Stimulated activated CD8-positive, alpha-beta memory T cell treated with anti-CD3 and anti-CD28 coated beads, Interleukin-15, amount 100 ng/mL, for 4 hours (primary cell): ENCODE data around the gene GTF2IRD1.
"Not testable (repeated sequence)": the region's sequence is repeated elsewhere in the genome, so short reads cannot be mapped to it uniquely, and the experiment has no call there.

Source experiments
- DNase-seq, 2 donors: peaks; one replicate each; pipeline ENCODE4 v3.0.0-alpha.2; 2020; ENCODE audit warnings: low read depth in 2 of 2

Gene GTF2IRD1

DNA sequence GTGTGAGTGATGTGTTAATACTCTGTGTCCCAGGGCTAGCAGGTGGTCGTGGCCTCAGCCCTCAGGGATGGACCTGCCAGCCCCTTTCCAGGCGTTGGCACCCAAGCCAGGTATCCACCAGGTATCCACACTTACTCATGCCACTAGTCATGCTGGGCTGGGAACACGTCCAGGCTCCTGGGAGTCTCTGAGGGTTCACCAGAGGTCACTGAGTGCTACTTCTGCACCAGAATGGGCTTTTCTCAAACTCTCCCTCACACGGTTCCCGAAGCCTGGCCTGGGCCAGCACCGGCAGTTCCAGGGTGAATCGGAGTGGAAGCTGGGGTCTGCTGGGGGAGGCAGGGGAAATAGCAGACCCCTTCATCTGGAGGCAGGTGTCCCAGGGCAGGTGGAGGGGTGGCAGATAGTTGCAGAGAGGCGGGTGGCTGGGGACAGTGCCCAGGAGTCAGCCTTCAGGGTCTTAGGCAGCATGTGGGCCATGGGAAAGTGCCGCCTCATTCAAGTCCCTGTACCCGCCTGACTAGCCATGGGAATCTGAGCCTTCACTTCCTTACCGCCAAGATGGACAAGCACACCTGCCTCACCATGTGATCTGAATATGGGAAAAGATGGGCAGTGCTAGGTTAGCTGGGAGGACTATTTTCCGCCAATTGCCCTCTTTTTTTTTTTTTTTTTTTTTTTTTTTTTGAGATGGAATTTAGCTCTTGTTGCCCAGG is 108.3 kb downstream of the GTF2IRD1 start:
- DNase-seq = no peak

DNA sequence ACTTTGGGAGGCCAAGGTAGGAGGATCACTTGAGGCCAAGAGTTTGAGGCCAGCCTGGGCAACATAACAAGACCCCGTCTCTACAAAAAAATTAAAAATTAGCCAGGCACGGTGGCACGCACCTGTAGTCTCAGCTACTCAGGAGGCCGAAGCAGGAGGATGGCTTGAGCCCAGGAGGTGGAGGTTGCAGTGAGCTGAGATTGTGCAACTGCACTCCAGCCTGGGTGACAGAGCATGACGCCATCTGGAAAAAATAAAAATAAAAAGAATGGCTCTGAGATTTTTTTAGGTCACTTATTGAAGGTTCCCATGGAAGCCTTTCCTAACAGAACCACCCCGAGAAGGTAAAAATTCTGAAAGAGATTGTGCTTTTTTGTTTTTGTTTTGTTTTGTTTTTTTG is 109.9 kb downstream of the GTF2IRD1 start:
- DNase-seq = not testable (repeated sequence)

DNA sequence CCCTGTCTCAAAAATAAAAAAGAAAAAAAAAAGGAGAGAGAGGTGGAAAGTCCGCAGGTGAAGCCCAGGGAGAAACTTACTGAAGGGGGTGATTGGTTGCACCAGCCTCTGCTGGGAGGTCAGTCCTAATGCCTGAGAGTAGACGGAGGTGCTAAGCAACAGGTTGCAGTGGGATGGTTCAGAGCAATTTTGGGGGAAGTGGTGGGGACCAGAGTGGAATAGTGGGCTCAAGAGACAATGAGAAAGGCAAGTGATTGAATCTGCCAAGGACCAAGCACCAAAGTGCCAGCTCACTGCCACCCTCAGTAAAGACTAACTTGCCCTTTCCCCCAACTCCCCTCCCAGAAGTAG is 113.6 kb downstream of the GTF2IRD1 start:
- no peak for DNase-seq

DNA sequence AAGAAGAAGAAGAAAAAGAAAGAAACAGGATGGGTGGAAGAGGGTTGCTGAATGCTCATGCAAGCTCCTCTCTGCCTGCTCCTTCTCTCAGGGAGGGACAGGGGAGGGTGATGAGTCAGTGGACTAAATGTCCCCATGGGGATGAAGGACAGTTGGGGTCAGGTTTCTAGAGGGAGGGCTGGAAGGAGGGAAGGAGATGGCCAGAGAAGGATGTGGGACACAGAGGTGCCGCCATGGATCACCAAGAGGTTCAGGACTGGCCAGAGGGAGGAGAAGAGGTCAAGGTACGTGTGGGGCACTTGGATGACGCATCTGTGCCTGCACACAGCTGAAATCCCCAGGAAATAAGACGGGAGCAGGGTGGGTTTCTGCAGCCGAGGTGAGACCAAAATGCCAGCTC is 115.0 kb downstream of the GTF2IRD1 start:
- no peak for DNase-seq

DNA sequence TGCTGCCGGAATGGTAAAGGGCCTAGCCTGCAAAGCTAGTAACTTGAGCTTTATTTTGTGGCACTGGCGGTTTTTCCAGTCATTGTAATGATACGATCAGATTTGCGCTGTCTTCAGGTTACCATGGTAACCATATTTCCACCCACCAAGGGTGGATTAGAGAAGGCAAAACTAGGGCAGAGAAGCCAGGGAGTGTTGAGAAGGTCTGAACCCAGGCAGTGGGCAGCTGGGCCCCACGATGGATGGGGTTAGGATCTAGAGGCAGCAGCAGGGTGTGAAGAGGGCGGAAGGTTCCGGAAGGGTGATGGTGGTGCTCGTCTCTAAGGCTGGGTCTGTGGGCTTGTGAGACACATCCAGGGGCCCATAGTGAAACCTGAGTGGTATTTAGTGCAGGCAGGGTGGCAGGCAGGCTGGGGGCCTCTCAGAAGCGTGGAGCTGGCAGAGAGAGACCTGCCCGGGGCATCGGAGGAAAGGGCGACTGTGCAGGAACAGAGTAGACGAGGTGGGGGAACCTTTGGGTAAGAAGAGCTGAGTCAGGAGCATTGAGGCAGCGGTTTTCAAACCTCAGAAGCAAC is 115.9 kb downstream of the GTF2IRD1 start:
- DNase-seq = no peak

DNA sequence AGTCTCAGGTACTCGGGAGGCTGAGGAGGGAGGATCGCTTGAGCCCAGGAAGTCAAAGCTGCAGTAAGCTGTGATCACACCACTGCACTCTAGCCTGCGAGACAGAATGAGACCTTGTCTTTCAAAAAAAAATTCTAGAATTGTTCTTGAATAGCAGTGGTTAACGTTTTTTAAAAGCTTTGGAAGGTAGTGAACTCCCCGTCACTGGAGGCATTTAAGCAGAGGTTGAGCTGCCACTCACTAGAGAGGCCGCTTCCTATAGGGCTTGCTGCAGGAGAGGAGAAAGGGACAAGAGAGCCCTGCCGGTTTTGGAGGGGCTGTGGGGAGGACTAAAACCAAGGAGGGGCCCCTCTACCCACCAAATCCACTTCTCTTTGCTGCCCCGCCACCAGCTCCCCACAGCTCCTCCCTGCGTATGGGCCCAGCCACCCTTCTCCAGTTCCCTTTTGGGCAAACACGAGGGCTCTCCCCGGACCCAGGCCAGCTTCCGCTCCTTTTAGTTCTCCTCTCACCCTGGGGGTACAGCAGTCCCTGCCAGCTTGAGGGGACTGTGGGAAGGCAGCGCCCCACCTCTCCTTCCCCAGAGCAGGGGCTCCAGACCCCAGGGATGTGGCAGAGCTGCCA is 116.9 kb downstream of the GTF2IRD1 start:
- no peak for DNase-seq

DNA sequence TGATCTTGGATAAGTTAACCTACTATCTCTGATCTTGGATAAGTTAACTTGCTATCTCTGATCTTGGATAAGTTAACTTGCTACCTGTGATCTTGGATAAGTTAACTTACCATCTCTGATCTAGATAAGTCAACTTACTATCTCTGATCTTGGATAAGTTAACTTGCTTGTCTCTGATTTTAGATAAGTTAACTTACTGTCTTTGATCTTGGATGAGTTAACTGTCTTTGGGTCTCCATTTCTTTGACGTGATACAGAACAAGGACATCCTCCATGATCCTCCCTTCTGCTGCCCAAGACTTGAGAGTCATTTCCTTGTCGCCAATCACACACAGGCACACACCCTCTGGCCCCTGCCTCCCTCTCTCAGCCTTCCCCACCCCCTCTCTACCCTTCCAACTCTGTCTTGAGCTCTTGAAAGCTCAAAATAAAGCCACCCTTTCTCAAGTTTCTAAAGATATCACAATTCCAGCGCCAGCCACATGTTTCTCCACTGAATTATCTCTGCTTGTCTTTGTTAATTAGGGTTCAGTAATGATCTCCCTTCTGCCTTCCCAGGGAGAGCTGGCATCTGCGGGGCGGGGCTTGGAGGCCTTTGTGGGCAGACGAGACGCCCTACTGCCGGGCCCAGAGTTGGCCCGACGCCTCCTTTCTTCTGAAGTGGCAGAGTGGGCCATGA is 118.7 kb downstream of the GTF2IRD1 start:
- no peak for DNase-seq

DNA sequence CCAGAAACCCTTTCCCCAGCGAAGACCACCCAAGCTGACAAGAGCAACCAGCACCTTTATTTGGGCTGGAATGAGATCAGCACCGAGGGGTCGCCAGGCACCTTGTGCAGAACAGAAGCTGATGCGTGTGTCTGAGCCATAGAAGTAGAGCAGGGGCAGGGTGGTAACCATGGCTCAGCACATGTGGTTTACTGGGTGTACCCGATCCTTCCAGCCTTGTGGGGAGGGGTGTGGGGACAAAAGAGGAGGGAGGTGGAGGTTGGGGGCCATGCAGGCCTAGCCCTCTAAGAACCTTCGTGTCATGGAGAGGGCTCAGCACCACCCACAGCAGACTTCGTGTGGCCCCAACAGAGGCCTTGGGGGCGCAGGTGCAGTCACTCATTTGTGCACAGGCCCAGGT is 119.8 kb downstream of the GTF2IRD1 start:
- no peak for DNase-seq

DNA sequence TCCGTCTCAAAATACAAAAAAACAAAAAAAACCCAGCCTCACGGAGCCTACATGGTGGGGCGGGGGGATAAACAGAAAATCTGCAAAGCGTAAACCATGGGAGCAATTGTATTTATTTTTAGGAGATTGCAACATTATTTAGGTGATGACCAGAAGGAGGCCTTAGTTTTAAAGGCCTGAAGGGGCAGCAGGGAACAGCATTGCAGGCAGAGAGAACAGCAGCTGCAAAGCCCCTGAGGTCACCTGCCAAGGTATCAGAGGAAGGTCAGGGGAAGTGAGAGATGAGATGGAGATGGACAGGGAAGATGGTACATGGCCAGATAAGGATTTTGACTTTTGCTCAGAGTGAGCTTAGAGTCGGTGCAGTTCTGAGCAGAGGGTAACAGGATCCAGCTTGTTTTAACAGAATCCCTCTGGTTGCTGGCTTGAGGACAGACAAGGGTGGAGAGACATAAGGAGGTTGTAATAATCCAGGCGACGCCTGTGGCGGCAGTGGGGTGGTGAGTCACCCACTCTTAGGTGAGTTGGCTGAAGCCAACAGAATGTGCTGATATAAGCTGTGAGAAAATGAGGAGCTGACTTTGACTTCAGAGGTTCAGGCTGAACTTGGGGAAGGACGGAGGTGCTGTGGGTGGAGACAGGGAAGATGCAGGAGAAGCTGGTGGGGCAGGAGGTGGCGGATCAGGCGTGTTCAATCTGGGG is 121.5 kb downstream of the GTF2IRD1 start:
- DNase-seq = no peak

DNA sequence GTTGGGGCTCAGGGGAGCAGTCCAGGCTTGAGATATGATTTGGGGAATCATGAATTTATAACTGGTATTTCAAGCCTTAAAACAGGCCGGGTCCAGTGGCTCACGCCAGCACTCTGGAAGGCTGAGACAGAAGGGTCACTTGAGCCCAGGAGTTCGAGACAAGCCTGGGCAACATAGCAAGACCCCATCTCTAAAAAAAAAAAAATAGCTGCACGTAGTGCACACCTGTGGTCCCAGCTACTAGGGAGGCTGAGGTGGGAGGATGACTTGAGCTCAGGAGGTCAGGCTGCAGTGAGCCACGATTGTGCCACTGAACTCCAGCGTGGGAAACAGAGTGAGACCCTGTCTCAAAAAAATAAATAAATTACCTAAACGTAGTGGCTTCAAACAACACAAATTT is 122.1 kb downstream of the GTF2IRD1 start:
- no peak for DNase-seq

DNA sequence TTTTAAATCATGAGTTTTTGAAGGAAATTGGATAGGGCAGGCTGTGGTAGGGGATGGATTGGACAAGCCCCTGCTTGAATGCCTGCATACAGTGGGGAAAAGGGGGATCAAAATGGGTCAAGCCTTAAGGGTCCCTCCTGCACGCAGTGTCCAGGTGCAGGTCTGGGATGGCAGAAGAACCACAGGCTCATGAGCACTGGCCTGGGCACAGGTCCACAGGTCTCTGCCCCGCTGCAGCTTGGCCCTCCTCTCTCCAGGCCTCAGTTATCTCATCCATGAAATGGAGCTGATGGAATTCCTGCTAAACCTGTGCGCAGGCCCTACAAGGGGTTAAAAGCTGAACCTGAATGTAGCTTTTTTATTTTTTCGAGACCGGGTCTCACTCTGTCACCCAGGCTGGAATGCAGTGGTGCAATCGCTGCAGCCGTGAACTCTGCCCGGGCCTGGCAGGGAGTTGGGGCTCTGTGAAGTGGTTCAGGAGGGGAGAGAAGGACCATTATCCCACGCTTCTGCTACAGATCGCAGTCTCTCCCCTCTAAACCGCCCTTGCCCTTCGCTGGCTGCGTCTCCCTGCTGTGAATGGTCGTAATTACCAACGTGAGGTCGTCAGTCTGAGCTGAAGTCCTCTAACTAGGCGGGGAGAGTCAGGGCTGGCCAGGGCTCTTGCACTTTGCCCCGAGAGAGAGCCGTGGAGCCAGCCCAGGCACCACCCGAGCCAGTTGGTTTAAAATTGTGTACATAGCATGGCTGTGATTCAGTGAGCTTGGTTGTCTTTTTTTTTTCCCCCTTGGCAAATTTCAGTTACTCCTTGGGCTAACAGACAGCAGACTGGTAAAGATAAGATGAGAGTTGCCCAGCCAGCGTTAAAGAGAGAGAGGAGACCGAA is 126.3 kb downstream of the GTF2IRD1 start:
- no peak for DNase-seq

DNA sequence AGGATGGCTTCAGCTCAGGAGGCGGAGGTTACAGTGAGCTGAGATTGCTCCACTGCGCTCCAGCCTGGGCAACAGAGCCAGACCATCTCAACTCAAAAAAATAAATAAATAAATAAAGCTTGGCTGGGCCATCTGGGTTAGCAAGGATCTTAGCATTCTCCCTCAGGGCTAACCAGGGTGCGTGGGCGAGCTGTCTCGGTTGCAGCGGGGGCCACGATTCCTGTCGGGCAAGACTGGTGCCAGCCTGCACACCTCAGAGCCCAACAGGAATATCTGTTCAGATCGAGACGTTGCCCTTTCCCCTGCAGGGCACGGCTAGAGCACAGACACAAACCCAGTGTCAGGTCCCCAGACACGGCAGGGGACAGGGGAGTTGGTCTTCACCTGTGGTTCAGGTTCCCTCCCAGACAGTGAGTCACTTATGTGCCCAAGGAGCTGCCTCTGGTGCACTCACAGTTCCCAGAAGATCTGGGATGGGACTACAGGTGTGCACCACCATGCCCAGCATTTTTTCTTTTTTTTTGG is 128.3 kb downstream of the GTF2IRD1 start:
- no peak for DNase-seq

DNA sequence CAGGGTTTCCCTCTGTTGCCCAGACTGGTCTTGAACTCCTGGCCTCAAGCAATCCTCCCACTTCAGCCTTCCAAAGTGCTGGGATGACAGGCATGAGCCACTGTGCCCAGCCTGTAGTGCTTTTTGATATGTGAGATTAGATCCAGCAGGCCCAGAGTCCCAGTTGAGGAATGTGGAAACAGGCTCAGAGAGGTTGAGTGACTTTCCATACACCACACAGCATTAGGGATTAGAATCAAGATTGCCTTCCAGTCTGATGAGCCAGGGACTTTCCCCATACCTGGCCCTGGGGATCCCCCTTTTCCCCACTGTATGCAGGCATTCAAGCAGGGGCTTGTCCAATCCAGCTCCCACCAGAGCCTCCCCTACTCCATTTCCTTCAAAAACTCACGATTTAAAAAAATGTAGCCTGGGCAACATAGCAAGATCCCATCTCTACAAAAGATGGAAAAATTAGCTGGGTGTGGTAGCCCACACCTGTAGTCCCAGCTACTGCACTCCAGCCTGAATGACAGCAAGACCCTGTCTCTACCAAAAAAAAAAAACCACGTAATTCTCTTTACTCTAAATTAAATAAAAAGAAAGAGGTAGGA is 128.8 kb downstream of the GTF2IRD1 start:
- DNase-seq = no peak

DNA sequence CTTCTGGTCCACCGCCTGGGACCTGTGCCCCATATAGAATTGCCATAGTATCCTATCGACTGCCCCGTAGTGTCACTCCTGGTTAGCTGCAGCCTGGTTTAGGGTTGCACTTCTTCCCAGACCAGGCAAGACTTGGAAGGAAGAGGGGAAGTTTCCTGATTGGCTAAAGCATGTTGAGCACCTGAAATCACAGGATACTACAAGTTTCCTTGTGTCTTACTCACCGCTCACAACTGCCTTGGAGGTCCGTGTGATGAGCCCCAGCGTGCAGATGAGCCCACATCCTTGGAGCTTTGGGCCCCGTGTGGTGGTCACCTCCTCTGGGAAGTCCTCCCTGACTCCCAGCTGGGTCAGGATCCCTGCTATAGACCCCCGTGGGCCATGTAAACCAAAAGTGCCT is 129.9 kb downstream of the GTF2IRD1 start:
- DNase-seq = no peak

DNA sequence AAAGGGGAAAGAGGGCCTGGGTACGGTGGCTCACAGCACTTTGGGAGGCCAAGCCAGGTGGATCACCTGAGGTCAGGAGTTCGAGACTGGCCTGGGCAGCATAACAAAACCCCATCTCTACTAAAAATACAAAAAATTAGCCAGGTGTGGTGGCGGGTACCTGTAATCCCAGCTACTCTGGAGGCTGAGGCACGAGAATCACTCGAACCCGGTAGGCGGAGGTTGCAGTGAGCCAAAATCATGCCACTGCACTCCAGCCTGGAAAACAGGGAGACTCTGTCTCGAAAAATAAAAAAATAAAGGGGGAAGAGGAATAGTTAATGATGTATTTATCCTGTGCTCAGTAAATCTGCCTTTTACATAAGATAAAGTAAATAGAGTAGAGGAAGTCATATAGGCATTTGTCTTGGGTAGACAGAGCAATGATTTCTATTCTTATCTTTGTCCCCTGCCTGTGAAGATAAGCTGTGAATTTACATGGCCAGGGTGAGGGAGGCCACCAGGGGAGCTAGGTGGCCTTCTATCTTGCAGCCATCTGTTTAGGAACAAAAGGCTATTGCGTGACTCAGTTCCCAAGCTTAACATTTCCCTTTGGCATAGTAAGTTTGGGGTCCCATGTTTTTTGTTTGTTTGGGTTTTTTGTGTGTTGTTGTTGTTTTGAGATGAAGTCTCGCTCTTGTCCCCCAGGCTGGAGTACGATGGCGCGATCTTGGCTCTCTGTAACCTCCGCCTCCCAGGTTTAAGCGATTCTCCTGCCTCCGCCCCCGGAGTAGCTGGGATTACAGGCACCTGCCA is 130.7 kb downstream of the GTF2IRD1 start:
- no peak for DNase-seq

DNA sequence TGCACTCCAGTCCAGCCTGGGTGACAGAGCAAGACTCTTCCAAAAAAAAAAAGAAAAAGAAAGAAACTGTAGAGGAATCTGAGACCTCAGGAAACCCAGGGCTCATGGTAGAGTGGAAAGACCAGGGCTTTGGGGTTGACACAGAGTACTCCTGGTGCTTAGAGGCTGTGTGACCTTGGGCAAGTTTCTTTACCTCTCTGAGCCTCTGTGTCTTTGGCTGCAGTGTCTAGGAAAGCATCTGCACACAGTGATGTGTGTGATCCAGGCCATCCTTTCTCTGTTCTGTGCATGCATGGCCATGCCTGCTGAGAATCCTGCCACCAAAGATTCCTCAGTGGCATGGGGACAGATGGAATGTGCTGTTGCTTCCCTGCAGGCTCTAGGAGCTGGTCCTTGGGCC is 132.1 kb downstream of the GTF2IRD1 start:
- no peak for DNase-seq

DNA sequence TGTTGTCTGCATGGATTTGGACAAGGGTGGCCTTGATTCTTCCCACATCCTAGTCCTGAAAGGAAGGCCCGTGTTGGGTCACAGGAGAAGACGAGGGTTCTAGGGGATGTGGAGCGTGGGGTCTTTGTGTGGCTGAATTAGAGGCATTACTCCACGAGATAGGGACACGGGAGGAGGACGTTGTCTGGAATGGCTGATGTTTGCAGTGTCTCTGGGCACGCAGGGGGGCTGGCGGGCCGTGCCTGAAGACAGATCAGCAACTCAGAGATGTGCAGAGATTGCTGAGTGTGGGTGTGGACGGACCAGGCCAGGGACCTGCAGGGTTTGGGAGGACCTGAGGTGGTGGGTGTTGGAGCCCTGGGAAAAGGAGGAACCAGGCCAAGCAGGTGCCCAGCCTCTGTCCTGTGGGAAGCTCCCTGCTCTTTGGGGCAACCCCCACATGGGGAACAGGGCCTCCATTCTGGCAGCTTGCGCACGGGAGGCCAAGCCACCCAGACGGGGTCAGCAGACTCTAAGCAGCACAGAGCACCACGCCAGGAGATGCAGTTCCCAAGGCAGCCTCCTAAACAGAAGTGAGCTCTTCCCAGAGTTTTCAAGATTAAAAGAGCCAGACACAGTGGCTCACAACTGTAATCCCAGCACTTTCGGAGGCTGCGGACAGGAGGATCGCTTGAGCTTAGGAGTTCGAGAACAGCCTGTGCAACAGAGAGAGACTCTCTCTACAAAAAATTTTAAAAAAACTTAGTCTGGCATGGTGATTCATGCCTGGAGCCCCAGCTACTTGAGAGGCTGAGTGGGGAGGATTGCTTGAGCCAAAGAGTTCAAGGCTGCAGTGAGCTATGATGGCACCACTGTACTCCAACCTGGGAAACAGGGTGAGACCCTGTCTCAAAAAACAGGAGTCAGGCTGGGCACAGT is 132.8 kb downstream of the GTF2IRD1 start:
- no peak for DNase-seq

DNA sequence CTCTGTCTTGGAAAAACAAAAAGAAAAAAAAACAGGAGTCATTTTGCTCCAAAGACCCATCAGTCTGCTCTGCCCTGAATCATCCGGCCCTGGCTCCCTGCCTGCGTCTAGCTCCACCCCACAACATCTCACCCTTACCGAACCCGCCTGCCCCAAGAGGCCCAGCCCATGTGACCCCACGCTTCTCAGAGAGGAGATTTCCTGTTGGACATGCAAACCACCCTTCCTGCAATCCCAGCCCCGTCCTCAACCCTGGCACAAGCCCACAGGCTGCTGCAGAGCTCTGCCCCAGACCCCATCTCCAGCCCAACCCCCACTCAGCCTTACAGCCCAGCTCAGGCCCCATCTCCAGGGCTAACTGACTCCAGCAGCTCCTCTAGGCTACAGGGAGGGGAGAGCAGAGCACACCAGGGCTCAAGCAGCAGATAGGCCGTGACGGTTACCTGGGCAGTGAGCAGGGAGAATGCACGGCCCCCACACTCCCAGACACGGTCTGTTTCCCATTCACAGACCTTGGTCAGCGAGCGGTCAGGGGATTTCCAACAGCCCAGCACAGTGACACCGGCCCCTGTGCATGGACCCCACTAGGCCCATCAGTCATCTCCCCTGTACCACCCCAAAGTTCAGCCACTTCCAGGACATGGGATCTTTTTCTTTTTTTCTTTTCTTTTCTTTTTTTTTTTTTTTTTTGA is 133.9 kb downstream of the GTF2IRD1 start:
- DNase-seq = no peak
